ENCODE data around the gene SCGB1C1.

Gene SCGB1C1

DNA sequence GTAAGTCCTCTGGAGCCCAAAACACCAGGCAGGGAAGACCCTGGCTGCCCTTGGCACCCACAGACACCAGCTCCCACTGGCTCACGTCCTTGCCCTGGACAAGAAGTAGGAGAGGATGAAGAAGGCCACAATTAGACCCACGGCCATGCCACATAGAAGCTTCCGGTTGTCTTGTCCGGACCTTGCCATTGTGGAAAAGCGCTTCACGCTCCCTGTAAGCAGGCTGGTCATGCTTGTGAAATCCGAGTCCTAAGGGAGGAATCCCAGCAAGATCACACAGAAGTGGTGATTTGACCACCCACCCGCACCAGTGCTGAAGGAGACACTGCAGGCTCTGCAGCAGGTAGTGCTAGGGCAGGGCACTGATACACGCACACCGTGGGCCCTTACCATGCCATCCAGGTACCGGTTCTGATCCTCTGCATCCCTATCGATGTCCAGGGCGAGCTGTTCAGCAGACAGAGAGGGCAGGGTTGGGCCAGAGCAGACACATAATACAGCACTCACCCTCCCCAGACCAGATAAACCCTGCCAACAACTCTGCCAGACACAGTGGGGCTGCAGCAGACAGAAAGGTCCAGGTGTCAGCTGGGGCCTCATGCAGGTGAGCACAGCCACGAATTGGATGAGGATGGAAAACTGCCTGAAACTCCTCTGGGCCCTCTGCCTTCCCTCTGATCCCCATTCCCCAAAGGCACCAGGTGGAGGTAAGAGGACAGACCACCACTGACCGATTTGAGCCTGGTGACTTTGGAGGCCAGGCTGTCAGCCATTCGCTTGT is 12.5 kb downstream of the SCGB1C1 start:
- no peak for DNase-seq (ENCODE audit: low spot score)

DNA sequence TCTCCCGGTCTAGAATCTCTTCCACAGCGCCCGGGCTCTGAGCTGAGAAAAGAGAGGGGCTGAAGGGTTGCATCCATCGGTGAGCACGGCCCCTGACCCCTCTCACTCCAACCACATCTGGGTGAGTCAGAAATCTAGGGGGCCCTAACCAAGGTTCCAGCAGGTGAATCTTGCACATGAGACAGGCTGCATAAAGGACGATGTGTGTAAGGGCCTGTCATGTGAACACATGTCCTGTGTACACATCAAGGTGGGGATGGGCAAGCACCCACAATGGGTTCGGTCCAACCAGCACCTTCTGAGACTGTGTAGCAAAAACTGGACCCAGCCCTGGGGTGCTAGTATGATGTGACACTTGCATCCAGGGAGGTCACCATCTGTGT is 13.1 kb downstream of the SCGB1C1 start:
- DNase-seq (ENCODE audit: low spot score), result no peak

DNA sequence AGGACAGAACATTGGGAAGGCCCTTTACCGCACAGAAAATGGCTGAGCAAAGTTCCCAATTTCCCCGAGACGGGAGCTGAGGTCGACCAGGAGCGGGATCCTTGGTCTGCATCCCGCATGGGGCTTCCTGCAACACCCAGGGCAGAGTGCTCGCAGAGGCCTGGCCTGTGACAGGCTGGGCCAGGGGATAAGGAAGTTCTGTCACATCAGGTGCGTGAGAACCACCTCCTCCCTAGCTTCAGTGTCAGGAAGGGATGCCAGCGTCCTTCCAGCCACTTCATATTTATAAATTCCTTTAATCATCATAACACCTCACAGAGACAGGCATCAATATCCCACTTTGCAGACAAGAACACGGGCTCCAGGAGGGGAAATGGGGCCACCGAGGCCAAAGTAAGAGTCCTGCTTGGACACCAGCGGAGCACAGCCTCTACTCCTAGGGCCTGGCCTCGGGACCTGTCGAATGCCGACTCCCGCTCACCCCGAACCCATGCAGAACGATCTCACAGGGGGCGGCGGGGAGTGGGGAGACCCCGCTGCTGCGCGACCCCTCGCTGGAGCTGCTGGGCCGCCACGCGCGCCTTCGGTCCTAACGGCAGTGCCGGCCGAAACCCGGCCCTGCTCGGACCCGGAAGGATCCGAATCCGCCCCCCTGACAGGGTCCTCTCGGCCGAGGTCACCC is 13.8 kb downstream of the SCGB1C1 start:
- DNase-seq (ENCODE audit: low spot score), result peak; percentile 34

DNA sequence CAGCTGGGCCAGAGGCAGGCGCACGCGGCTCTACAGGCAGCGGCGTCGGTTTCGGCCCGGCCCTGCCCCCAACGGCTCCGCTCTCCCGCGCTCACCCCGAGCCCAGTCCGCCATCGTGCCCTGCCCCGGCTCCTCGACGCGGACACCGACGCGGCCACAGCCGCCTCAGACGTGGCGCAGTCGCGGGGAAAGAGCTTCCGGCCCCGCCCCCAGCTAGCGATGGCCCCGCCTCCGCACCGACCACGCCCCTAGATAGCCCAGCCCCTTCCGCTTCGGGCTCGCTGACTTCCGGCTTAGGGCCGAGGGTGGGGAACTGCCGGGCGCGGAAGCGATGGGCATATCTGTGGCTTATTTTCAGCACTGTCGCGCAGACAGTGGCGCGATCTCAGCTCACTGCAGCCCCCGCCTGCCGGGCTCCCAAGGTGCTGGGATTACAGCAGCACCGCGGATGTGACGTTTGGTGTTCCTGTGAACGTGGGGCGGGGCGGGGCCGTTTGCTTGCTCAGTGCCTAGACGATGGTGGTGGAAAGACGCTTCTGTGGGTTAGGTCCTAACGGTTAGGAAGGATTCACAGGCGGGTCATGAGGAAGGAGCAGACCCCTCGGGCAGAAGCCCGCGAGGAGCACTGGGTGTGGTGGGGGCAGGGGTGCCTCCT is 14.5 kb downstream of the SCGB1C1 start, which contains the start of the genes BET1L and RIC8A:
Gene BET1L (minus strand): TSS at position 192 of the 655 bp plus-strand sequence. CDS start 78 bp downstream, at position 114.
Gene RIC8A (plus strand): TSS at position 501 of the 655 bp plus-strand sequence. CDS start 1,147 bp downstream, outside the sequence.
- DNase-seq (ENCODE audit: low spot score), result peak; percentile 99

DNA sequence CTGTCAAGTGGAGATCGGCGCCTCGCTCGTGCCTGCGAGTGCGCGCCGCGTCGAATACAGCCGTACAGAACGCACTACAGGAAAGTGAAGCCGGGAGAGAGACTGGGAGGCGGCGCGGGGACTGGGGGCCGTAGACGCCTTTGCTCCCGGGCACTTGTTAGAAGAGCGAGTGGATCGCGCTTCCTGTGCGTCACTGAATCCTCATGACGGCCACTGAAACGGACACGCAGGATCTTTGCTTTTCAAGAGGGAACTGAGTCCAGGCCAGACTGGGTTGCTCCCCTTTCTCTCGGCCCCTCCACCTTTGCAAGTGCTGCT is 14.9 kb downstream of the SCGB1C1 start:
- peak; percentile 59 for DNase-seq (ENCODE audit: low spot score)

DNA sequence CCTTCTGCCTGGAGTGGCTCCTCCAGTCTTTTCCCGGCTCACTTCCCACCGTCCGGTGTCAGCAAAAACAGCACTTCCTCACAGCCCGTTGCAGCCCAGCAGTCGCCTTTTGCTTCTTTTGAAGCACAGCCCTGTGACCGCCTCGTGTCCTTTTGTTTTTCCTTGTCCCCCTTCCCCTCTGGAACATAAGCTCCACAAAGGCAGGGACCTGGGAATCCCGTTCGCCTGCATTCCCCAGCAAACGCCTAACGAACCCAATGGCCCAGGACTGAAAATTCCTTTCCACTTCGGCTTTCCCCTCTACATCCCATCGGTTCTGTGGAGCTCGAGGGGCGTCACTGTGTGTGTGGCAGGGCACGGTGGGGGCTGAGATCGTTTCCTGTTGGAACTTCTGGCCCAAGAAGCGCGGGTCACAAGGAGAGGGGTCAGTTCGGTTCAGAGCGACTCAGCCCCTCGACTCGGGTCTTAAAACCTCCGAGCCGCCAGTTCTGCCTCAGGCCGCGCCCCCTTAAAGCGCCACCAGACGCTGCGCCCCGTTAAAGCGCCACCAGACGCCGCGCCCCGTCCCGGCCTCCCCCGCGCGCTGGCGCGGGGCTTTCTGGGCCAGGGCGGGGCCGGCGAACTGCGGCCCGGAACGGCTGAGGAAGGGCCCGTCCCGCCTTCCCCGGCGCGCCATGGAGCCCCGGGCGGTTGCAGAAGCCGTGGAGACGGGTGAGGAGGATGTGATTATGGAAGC is 15.5 kb downstream of the SCGB1C1 start:
- DNase-seq (ENCODE audit: low spot score), result peak; percentile 54

DNA sequence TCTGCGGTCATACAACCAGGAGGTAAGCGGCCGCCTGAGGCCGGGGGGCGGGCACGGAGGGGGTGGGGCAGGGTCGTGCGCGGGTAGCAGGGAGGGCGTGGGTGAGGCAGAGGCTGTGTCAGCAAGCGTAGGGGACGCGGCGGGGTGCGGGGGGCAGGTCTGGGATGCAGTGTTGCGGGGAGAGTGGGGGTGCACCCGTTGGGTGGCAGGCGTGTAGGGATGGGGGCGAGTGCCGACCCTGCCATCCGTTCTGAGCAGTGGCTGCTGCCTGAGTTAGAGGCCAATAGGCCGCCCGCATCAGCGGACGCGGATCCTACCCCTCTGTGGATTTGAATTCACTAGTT is 16.0 kb downstream of the SCGB1C1 start:
- peak; percentile 10 for DNase-seq (ENCODE audit: low spot score)

DNA sequence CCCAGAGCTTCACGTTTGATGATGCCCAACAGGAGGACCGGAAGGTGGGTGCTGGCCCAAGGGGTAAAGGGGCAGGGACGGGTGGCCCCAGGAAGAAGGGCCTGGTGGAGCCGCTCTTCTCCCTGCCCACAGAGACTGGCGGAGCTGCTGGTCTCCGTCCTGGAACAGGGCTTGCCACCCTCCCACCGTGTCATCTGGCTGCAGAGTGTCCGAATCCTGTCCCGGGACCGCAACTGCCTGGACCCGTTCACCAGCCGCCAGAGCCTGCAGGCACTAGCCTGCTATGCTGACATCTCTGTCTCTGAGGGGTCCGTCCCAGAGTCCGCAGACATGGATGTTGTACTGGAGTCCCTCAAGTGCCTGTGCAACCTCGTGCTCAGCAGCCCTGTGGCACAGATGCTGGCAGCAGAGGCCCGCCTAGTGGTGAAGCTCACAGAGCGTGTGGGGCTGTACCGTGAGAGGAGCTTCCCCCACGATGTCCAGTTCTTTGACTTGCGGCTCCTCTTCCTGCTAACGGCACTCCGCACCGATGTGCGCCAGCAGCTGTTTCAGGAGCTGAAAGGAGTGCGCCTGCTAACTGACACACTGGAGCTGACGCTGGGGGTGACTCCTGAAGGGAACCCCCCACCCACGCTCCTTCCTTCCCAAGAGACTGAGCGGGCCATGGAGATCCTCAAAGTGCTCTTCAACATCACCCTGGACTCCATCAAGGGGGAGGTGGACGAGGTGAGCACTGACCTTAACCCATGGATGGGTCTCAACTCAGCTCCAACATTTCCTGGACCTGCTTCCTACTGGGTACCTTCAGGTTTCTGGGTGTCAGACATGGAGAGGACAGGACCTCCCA is 16.6 kb downstream of the SCGB1C1 start:
- DNase-seq (ENCODE audit: low spot score), result peak; percentile 18

DNA sequence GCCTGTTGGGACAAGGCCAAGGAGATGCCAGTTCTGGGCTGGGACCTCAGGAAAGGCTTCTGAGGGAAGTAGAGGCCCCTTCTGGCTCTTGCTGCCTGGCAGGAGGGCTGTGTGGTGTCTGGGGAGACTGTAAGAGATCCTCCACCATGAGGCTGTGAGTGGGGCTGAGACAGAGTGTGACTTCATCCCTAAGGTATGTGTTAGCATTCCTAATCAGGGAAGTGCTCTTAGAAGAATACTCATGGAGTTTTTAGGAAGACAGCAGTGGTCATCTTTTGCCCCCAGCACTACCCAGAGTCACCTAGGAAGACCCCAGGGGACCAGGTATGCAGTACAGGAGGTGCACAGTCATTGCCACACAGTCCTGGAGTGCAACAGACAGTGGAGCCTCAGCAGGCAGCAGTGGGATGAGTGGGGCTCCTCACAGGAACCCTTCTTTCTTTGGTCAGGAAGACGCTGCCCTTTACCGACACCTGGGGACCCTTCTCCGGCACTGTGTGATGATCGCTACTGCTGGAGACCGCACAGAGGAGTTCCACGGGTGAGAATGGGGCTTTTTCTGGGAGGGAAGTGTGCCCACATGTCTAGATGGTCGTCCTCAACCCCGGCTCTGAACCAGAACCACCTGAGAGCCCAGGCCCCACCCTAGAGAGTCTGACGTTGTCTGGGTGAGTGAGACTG is 17.4 kb downstream of the SCGB1C1 start:
- DNase-seq (ENCODE audit: low spot score), result peak; percentile 46

DNA sequence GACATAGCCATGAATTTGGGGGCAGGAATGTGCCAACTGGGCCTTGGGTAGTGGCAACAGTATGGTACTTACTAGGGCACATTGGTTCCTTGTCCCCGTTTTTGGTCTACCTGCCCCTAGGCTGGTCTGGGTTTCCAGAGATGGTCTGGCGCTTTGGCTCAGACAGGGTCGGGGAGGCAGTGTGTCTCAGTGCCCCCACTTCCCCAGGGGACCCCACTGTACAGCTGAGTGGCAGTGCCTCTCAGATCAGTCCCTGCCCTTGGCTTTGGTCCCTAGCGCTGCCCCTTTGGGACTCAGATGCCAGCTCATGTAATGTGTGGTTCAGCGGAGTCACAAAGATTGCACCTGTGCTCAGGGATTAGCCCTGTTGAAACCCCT is 17.9 kb downstream of the SCGB1C1 start:
- DNase-seq (ENCODE audit: low spot score), result no peak

DNA sequence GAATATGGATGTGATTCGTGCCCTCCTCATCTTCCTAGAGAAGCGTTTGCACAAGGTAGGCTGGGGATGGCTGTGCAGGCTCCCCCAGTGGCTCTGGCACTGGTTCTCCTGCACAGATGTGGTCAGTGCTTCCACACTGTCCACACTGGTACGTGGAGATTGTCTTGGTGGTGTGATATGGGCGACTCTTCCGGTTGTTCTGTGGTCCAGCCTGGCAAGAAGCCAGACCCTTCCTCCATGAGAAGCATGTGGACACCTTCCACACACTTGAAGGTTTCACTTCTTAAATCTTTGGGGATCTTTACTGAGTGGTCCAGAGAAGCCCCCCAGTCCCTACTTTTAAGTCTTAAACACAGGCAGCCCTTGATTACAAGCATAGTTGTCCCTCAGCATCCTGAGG is 18.4 kb downstream of the SCGB1C1 start:
- no peak for DNase-seq (ENCODE audit: low spot score)

DNA sequence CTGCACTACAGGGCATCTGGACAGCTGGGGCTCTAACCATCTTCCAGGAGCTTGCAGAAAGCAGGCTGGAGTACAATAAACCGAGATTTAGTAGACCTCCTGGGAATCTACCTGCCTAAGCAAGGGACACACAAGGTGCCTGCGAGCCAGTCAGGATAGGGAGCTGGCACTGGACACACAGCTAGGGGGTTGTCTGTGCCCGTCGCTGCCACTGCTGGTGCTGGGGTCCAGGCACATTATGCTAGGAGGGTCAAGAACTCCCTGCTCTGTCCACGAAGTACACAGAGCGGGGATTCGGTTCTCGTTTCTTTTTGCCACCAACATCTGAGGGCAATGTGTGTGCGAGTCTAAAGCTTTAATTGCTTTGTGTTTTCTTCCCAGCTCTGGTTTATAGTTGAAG is 18.9 kb downstream of the SCGB1C1 start:
- DNase-seq (ENCODE audit: low spot score), result no peak

DNA sequence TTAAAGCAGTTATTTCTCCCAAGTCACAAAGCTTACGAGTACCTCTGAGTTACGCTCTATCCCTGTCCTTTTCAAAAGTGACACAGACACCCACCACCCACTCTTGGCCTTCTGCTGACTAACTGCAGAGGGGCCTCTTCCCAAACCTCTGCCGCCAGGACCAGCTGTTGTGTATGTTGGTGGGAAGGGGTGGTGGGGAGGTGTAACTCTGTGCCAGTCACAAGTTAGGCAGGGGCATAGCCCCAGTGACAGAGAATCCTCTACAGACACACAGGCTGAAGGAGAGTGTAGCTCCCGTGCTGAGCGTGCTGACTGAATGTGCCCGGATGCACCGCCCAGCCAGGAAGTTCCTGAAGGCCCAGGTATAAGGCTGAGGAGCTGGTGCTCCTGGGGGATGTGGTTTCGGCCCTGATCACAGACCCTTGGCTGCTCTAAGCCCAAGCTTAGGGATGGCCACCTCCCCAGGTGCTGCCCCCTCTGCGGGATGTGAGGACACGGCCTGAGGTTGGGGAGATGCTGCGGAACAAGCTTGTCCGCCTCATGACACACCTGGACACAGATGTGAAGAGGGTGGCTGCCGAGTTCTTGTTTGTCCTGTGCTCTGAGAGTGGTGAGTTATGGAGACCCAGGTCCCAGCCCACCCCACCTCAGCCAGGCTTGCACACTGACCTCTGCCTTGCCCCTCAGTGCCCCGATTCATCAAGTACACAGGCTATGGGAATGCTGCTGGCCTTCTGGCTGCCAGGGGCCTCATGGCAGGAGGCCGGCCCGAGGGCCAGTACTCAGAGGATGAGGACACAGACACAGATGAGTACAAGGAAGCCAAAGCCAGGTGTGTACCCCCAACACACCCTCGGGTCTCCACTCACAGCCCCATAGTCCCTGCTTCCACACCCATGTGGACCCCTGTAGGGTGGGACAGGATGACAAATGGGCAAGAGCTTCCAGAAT is 19.5 kb downstream of the SCGB1C1 start:
- DNase-seq (ENCODE audit: low spot score), result no peak

DNA sequence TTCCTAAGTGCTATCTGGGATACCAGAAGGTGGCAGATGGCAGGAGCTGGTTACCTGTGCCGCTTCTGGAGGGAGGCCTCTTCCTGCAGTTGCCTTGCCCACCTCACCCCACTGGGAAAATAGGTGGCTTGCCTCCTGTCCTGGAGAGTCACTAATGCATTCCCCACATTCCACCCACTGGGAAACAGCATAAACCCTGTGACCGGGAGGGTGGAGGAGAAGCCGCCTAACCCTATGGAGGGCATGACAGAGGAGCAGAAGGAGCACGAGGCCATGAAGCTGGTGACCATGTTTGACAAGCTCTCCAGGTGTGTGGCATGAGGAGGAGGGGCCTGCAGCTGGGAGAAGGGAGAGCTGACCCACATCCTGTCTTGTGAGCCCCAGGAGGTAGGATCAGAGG is 20.2 kb downstream of the SCGB1C1 start:
- DNase-seq (ENCODE audit: low spot score), result no peak

DNA sequence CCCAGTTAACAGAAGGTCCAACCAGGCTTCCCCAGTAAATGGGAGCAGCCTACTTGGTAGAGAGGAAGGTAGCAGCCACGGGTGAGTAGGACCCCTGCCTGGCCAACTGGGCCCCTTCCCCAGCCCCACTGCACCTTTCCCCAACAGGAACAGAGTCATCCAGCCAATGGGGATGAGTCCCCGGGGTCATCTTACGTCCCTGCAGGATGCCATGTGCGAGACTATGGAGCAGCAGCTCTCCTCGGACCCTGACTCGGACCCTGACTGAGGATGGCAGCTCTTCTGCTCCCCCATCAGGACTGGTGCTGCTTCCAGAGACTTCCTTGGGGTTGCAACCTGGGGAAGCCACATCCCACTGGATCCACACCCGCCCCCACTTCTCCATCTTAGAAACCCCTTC is 21.2 kb downstream of the SCGB1C1 start:
- DNase-seq (ENCODE audit: low spot score), result no peak

DNA sequence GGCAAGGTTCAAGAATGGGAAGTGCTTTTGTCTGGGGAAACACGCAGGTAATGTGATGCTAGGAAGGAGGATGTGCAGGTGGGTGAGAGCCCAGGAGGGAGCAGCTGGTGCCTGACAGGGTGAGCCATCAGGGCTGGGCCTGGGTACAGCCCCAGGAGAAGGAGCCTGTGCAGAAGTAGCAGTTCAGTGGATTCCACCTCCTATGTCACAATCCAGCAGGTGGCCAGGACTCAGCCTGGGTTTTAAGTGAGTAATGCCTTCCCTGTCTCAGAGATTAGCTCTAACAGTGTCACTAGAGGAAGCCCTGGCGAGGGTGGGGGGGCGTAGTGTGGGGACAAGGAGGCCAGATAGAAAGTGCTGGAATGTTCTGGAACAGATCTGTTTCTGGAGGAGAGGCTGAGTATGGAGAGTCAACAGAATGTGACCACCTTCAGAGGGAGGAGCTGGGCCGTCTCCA is 22.7 kb downstream of the SCGB1C1 start:
- DNase-seq (ENCODE audit: low spot score), result no peak

DNA sequence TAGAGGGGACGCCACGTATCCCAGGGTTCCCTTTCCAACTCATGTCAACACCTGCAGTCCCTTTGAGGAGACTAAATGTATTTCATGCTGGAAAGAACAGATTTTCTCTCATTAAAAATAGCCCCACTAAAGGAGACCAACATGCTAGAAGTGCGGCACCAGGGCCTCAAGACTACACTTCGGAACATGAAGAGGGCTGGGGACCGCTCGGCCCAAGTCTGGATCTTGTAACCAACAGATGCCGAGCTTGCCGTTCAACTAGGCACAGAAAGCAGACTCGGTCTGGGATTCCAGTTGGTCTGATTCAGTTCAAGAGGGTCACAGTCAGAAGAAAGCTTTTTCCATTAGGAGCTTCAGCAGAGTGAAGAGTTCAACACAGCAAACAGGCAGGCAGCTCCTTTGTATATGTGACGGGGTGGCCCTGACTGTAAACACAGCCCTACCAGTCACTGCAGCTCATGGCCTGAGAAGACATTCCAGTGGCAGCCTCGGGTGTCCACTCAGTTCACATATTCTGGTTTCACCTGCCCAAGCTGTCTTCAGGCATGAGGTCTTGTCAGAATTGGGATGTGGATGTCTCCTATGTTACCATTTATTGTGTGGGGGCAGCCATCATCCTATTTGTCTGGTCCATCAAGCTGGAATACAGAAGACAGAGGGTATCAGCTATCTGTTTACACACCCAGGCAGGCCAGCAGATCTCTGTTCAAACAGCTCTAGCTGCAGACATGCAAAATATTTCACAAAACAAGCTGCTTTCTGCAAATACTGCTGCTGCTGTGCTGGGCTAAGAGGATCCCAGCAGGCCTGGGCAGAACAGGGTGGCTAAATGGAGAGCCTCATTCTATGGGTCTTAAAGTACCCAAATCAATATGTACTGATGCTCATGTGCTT is 23.4 kb downstream of the SCGB1C1 start:
- DNase-seq (ENCODE audit: low spot score), result no peak

DNA sequence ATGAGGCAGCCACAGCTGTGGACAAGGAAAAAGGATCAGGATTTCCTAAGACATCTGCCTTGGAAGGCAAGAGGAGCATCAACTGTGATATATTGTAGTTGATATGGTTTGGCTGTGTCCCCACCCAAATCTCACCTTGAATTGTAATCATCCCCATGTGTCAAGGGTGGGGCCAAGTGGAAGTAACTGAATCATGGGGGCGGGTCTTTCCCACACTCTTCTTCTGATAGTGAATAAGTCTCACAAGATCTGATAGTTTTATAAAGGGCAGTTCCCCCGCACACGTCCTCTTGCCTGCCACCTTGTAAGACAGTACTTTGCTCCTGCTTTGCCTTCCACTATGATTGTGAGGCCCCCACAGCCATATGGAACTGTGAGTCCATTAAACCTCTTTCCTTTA is 24.8 kb downstream of the SCGB1C1 start:
- no peak for DNase-seq (ENCODE audit: low spot score)

Data from kidney capillary endothelial cell (primary cell).